KOPT-K1 (cell line): ENCODE data around the gene LLPH.

Experiments
- H3K27ac ChIP-seq: fragments of 200-600 bp; sonication (generic); 2 replicates; pipeline ENCODE4 v1.5.1; 2016; ENCODE audit warnings: antibody characterized with exemption, mild to moderate bottlenecking, low read depth, low read length; ENCODE audit not compliant: poor library complexity, severe bottlenecking
- H3K36me3 ChIP-seq: fragments of 200-600 bp; sonication (generic); 2 replicates; pipeline ENCODE4 v1.5.1; 2017; ENCODE audit warnings: antibody characterized with exemption, mild to moderate bottlenecking, low read length, moderate library complexity; ENCODE audit not compliant: insufficient read depth
- H3K9me3 ChIP-seq: fragments of 200-600 bp; sonication (generic); 2 replicates; pipeline ENCODE4 v1.5.1; 2017; ENCODE audit warnings: antibody characterized with exemption, low read length, mild to moderate bottlenecking; ENCODE audit not compliant: insufficient read depth, poor library complexity, severe bottlenecking

LLPH gene

DNA sequence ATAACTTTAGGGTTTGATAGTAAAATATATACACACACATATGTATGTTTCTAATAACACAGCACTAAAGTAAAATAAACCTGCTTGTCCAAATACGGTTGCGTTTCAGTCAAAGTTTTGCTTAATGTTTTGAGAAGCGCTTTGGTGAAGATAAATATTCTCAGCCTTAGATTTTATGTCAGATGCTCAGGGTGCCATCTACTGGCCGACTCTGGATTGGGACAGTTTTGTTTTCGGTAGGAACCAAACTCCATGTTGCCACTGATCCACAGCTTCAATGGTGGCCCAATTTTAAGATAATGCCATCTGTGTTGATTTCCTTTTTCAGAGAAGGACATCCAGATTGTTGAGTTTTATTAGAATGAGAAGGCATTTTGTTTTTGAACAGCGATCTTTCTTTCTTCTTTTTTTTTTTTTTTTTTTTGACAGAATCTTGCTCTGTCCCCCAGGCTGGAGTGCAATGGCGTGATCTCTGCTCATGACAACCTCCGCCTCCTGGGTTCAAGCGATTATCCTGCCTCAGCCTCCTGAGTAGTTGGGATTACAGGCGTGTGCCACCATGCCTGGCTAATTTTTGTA is 43.1 kb downstream of the LLPH start:
- Histone ChIP-seq H3K9me3 (no peaks in the 10 kb centered on the region), H3K27ac (no peak overlapping the region), H3K36me3 (no peaks in the 10 kb centered on the region)

GRCh38 chr12:66085998-66086397 is 44.6 kb downstream of the LLPH start:
- Histone ChIP-seq H3K36me3 (no peaks in the 10 kb centered on the region), H3K9me3 (no peaks in the 10 kb centered on the region), H3K27ac (no peak overlapping the region)

DNA sequence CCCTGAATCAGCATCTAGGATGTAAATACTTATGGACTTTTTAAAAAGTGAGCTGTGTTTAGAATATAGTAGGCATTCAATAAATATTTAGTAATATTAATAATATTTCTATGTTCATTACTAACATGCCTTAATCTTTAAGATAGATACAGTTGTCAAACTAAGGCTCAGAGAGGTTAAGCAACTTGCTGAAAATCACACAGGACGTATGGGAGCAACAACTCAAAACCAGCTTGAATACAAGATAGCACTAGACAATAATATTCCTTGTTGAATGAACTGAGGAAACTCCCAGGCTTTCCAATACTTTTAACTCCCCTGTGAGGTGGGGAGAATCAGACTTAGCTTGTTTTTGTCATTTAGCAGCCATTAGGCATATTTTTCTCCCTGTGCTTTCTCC is 45.3 kb downstream of the LLPH start:
- H3K36me3 ChIP-seq, result no peaks in the 10 kb centered on the region
- H3K9me3 ChIP-seq, result no peaks in the 10 kb centered on the region
- no peak overlapping the region for H3K27ac ChIP-seq

GRCh38 chr12:66083766-66084165 is 46.8 kb downstream of the LLPH start:
- Histone ChIP-seq H3K36me3 (no peaks in the 10 kb centered on the region), H3K9me3 (no peaks in the 10 kb centered on the region), H3K27ac (no peak overlapping the region)

DNA sequence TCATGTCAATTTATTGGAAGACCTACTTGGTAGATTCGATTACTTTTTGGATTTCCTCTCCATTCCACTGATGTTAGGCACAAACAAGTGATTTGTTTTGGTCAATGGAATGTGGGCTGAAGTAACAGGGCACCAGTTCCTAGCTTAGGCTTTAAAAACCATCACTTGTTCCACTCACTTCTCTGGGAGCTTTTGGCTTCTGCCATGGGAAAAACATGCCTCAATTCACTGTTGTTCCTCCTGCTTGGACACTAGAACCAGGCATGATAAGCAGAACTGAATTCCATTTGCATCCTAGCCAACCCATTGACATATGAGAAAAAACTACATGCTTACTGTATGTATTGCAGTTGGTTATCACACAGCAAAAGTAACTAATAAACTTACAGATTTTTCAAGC is 47.8 kb downstream of the LLPH start:
- Histone ChIP-seq H3K36me3 (no peaks in the 10 kb centered on the region), H3K9me3 (no peaks in the 10 kb centered on the region)

GRCh38 chr12:66080791-66081190 is 49.8 kb downstream of the LLPH start:
- Histone ChIP-seq H3K27ac (no peak overlapping the region), H3K9me3 (no peaks in the 10 kb centered on the region), H3K36me3 (no peaks in the 10 kb centered on the region)

More for the DNA sequence above, 47.8 kb downstream of the LLPH start:
- no peak overlapping the region for H3K27ac ChIP-seq

DNA sequence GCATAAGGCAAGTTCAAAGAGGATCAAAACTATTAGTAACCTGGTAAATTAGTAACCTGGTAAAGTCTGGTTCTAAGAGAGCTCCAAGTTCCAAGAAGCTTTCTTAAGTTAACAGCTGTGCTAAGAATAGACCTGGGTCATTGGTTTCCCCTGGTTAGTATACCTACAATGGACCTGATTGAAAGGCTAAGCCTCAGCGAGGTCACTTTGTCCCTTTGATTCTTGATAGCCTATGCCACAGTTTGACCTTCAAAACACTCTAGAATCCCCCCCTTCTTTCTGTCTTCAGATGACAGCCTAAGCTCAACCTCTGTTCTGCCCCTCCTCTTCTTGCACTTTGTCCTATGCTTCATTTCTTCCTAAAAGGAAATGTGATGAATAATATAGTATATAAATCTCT is 53.0 kb downstream of the LLPH start:
- Histone ChIP-seq H3K9me3 (no peaks in the 10 kb centered on the region), H3K36me3 (no peaks in the 10 kb centered on the region), H3K27ac (no peak overlapping the region)

DNA sequence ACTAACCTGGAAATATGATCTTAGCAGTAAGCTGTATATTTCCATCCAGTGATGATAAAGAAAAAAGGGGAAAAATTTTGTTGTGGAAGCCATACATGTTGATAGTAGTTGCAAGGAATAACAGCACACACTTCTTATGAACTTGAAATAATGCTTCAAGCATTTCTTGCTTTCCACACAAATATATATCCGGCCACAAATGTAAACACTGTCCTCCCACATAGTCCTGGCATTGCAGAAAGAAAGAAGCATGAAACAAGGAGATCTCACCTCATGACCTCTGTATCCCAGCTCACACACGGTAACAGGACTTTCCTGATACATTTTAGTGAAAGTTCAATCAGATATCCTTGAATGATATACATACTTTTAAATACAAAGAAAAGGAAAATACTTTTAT is 56.0 kb downstream of the LLPH start:
- no peaks in the 10 kb centered on the region for H3K36me3 ChIP-seq
- H3K9me3 ChIP-seq, result no peaks in the 10 kb centered on the region
- no peak overlapping the region for H3K27ac ChIP-seq

DNA sequence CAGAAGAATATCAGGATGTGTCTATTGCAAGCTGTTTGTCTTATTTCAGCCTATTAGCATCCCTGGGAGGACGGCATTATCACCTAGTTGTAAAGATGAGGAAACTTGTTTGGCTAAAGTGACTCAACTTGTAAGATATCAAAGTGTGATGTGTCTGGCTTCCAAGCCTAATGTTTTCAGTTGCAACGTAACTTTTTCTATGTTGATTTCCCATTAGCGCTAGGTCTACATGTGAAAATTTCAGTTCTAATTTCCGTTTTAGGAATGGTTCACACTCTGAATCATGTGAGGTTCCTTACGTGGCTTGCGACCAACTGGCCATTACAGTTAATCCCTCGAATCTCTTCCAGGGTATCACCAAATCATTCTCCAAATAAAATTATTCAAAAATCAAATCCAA is 58.0 kb downstream of the LLPH start:
- Histone ChIP-seq H3K9me3 (no peaks in the 10 kb centered on the region), H3K36me3 (no peaks in the 10 kb centered on the region), H3K27ac (no peak overlapping the region)

GRCh38 chr12:66072135-66072534 is 58.4 kb downstream of the LLPH start:
- Histone ChIP-seq H3K27ac (no peak overlapping the region), H3K36me3 (no peaks in the 10 kb centered on the region), H3K9me3 (no peaks in the 10 kb centered on the region)

GRCh38 chr12:66071549-66071948 is 59.0 kb downstream of the LLPH start:
- Histone ChIP-seq H3K36me3 (no peaks in the 10 kb centered on the region), H3K9me3 (no peaks in the 10 kb centered on the region), H3K27ac (no peak overlapping the region)

DNA sequence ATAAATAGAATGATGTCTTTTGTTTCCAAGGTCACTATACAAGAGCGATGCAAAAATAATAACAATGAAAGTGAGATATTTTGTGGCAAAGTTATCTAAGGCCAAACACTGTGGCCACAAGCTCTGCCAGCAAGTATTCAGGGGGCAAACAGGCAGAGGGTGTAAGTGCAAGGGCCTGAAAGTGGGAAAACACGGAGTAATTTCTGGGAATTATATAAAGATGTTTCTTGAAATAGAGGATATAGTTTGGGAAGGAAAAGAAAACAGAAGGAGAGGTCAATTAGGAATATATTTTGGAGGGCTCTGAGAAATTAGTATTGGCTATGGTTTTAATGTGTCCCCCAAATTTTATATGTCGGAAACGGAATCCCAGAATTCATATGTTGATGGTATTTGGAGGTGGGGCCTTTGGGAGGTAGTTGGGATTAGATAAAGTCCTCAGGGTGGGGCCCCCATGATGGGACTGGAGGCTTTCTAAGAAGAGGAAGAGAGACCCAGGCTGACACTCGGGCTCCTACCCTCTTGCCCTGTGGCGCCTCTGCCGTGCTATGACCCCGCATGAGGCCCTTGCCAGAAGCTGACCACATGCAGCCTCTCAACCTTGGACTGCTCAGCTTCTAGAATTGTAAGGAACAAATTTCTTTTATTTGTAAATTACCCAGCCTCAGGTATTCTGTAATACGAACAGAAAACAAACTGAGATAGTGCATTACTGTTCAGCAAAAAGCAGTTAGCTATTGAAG is 60.0 kb downstream of the LLPH start:
- H3K27ac ChIP-seq, result no peak overlapping the region
- no peaks in the 10 kb centered on the region for H3K9me3 ChIP-seq
- no peaks in the 10 kb centered on the region for H3K36me3 ChIP-seq

GRCh38 chr12:66066929-66067523 is 63.5 kb downstream of the LLPH start:
- no peak overlapping the region for H3K27ac ChIP-seq
- H3K36me3 ChIP-seq, result no peaks in the 10 kb centered on the region
- H3K9me3 ChIP-seq, result no peaks in the 10 kb centered on the region
